H1 (cell line): ENCODE data around the gene ANKMY2. TPM values are rescaled to one million over a fixed set of nuclear protein-coding genes. Genes with fewer than 3 reads are reported as not detected.

ENCODE experiments used
- BCL11A ChIP-seq, 2 experiments: IDR thresholded peaks; one replicate each; pipeline ENCODE4 v1.6.1; 2011; ENCODE audit warnings: low read depth in 2 of 2, low read length in 2 of 2, mild to moderate bottlenecking in 2 of 2
- CHD7 ChIP-seq: fragments of 300-600 bp; sonication (generic); IDR thresholded peaks from 2 replicates; pipeline ENCODE4 v1.7.1; 2012; ENCODE audit warnings: low read length, moderate library complexity, mild to moderate bottlenecking, inconsistent platforms; ENCODE audit not compliant: insufficient replicate concordance
- PHF8 ChIP-seq: fragments of 200-600 bp; sonication (generic); conservative IDR thresholded peaks from 2 replicates; pipeline ENCODE4 v1.7.1; 2012; ENCODE audit warnings: low read depth, mild to moderate bottlenecking, inconsistent platforms, low read length, moderate library complexity
- SP1 ChIP-seq: IDR thresholded peaks from 2 replicates; pipeline ENCODE4 v1.6.1; 2011; ENCODE audit warnings: low read depth, low read length
- SUZ12 ChIP-seq: fragments of 200-600 bp; sonication (generic); IDR thresholded peaks from 2 replicates; pipeline ENCODE4 v1.6.1; 2012; ENCODE audit warnings: mild to moderate bottlenecking, inconsistent platforms, low read length, moderate library complexity, mixed read lengths
- polyA plus RNA-seq, 7 experiments: library from polyadenylated mRNA; depleted of rRNA in 3 of 7; stranded (reverse) in 5 of 7; unstranded in 2 of 7; fragments of >200 nt in 5 of 7; fragments of 200-250 nt in 2 of 7; gene quantifications; 1 replicate in 5 of 7; 2 replicates in 1 of 7; 4 replicates in 1 of 7; pipeline versions ENCODE4 v1.2.1 to v1.2.3, GENCODE V29; 2011 to 2013; ENCODE audit warnings: missing spikeins in 2 of 7, mixed read lengths in 2 of 7
- total RNA-seq: library from RNA; stranded (reverse); fragmentation: NEBNext Ultra II Directional; extraction: Animal tissue kit (Norgen Biotek cat#: 25700); gene quantifications from 2 replicates; pipeline ENCODE4 v1.2.1, GENCODE V29; 2021
- TF ChIP-seq, protein P1 (sequence below): IDR thresholded peaks from 2 replicates; pipeline ENCODE4 v1.6.1; 2011; ENCODE audit warnings: low read length, improper control_type of control experiment
- TF ChIP-seq, protein P2 (sequence below): IDR thresholded peaks from 2 replicates; pipeline ENCODE4 v1.6.1; 2012; ENCODE audit warnings: inconsistent platforms

Gene ANKMY2
- total and polyA plus RNA-seq, 2 of the 8 experiments (the other 6 are each of a cell fraction or from before 2014, with no cell fraction given), result 5.2 to 9.3 TPM

DNA sequence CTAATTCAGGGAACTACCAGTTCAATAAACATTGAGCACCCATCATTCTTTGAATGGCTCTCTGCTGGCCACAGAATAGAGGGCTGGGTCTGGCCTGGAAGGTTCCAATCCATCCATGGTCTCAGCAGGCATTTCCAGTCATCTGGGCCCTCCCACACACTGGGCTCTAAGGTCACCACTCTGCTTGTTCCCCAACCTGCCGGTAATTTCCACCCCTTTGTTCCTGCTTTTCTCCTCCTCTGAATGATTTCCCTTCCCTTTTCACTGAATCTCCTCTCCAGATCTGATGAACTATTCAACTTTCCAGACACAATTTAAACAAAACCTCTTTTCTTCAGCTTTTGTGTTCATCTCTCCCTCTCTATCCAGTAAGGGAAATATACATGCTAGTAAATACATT, 3.0 kb upstream of the ANKMY2 start (continued):
- TF ChIP-seq CHD7 (no peak), PHF8 (no peak), SUZ12 (no peak), SP1 (no peak), BCL11A (IDR thresholded peaks at IDR 0.05; ENCODE audit: low read depth in 2 of 2, low read length in 2 of 2) (no peak)
- TF ChIP-seq, protein P1, sequence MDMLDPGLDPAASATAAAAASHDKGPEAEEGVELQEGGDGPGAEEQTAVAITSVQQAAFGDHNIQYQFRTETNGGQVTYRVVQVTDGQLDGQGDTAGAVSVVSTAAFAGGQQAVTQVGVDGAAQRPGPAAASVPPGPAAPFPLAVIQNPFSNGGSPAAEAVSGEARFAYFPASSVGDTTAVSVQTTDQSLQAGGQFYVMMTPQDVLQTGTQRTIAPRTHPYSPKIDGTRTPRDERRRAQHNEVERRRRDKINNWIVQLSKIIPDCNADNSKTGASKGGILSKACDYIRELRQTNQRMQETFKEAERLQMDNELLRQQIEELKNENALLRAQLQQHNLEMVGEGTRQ, result no peak
- TF ChIP-seq, protein P2, sequence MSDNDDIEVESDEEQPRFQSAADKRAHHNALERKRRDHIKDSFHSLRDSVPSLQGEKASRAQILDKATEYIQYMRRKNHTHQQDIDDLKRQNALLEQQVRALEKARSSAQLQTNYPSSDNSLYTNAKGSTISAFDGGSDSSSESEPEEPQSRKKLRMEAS, result no peak
- TF ChIP-seq, all 59 proteins: peak for 0
